ENCODE measurements around the gene SCUBE3. TPM values are rescaled to one million over a fixed set of nuclear protein-coding genes. Genes with fewer than 3 reads are reported as not detected.

Gene SCUBE3
- polyA plus RNA-seq, 1 donor from 2014 or later = 7.3 TPM

DNA sequence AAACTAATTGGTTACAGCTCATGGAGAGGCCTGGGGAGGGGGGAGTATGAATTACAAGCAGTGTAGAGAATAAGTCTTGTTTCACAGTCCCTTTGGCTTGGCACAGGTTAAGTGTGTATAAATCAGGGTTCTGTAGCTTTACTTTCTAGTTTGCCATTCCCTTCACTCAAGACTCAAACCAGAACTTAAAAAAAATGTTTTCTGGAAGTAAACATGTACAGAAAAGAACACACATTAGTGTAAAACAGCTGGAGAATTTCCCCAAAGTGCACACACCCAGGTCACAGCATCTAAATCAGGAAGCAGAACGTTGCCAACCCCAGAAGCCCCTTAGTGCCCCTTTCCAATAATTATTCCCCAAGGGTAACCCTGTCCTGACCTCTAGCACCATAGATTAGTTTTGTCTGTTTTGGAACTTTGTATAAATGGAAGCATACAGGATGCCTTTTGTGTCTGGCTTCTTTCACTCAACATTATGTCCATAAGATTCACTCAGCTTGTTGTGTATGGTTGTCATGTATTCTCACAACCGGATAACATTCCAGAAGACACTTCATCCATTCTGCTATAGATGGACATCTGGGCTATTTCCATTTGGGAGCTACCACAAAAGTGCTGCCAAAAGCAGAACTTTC, 33.7 kb upstream of the SCUBE3 start:
- Histone ChIP-seq H3K36me3 (ENCODE audit: insufficient read depth, low read length) (no peaks in the 10 kb centered on the region), H3F3A (ENCODE audit: insufficient read depth, low read length, poor library complexity, severe bottlenecking) (no peaks in the 10 kb centered on the region), H2AFZ (ENCODE audit: low read depth, low read length) (no peak overlapping the region), H3K27me3 (ENCODE audit: insufficient read depth, low read depth, low read length) (no peaks in the 10 kb centered on the region), H3K9me2 (ENCODE audit: insufficient read depth, low read length) (no peaks in the 10 kb centered on the region), H3K27ac (ENCODE audit: low read length) (no peak overlapping the region), H3K4me2 (ENCODE audit: low read length) (no peak overlapping the region), H3K9ac (ENCODE audit: low read length) (no peak overlapping the region), H3K9me3 (ENCODE audit: low read length) (no peaks in the 10 kb centered on the region), H3K4me3 (ENCODE audit: low read length) (no peak overlapping the region), H4K20me1 (ENCODE audit: insufficient read depth) (no peaks in the 10 kb centered on the region), H3K79me2 (replicated peaks; ENCODE audit: insufficient read depth, low read length) (no peaks in the 10 kb centered on the region)
- TF ChIP-seq, protein P1, sequence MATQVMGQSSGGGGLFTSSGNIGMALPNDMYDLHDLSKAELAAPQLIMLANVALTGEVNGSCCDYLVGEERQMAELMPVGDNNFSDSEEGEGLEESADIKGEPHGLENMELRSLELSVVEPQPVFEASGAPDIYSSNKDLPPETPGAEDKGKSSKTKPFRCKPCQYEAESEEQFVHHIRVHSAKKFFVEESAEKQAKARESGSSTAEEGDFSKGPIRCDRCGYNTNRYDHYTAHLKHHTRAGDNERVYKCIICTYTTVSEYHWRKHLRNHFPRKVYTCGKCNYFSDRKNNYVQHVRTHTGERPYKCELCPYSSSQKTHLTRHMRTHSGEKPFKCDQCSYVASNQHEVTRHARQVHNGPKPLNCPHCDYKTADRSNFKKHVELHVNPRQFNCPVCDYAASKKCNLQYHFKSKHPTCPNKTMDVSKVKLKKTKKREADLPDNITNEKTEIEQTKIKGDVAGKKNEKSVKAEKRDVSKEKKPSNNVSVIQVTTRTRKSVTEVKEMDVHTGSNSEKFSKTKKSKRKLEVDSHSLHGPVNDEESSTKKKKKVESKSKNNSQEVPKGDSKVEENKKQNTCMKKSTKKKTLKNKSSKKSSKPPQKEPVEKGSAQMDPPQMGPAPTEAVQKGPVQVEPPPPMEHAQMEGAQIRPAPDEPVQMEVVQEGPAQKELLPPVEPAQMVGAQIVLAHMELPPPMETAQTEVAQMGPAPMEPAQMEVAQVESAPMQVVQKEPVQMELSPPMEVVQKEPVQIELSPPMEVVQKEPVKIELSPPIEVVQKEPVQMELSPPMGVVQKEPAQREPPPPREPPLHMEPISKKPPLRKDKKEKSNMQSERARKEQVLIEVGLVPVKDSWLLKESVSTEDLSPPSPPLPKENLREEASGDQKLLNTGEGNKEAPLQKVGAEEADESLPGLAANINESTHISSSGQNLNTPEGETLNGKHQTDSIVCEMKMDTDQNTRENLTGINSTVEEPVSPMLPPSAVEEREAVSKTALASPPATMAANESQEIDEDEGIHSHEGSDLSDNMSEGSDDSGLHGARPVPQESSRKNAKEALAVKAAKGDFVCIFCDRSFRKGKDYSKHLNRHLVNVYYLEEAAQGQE (IDR thresholded peaks at IDR 0.05; ENCODE audit: borderline replicate concordance) = no peak
- TF ChIP-seq EP300 (conservative IDR thresholded peaks at IDR 0.05; ENCODE audit: poor library complexity, severe bottlenecking) = no peak
- TF ChIP-seq, protein P2, sequence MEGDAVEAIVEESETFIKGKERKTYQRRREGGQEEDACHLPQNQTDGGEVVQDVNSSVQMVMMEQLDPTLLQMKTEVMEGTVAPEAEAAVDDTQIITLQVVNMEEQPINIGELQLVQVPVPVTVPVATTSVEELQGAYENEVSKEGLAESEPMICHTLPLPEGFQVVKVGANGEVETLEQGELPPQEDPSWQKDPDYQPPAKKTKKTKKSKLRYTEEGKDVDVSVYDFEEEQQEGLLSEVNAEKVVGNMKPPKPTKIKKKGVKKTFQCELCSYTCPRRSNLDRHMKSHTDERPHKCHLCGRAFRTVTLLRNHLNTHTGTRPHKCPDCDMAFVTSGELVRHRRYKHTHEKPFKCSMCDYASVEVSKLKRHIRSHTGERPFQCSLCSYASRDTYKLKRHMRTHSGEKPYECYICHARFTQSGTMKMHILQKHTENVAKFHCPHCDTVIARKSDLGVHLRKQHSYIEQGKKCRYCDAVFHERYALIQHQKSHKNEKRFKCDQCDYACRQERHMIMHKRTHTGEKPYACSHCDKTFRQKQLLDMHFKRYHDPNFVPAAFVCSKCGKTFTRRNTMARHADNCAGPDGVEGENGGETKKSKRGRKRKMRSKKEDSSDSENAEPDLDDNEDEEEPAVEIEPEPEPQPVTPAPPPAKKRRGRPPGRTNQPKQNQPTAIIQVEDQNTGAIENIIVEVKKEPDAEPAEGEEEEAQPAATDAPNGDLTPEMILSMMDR (IDR thresholded peaks at IDR 0.05; ENCODE audit: poor library complexity, severe bottlenecking) = no peak
- no peak for TF ChIP-seq EZH2 (IDR thresholded peaks at IDR 0.05; ENCODE audit: borderline replicate concordance, insufficient read depth, low read length, poor library complexity, severe bottlenecking)
- no peak for TF ChIP-seq SMC3 (conservative IDR thresholded peaks at IDR 0.05; ENCODE audit: poor library complexity)
- no peak for TF ChIP-seq TAF1 (IDR thresholded peaks at IDR 0.05; ENCODE audit: low read depth)
- no peak for TF ChIP-seq POLR2AphosphoS5 (IDR thresholded peaks at IDR 0.05)
- TF ChIP-seq RAD21 (conservative IDR thresholded peaks at IDR 0.05) = no peak
- no peak for TF ChIP-seq MXI1 (conservative IDR thresholded peaks at IDR 0.05; ENCODE audit: poor library complexity, severe bottlenecking)

DNA sequence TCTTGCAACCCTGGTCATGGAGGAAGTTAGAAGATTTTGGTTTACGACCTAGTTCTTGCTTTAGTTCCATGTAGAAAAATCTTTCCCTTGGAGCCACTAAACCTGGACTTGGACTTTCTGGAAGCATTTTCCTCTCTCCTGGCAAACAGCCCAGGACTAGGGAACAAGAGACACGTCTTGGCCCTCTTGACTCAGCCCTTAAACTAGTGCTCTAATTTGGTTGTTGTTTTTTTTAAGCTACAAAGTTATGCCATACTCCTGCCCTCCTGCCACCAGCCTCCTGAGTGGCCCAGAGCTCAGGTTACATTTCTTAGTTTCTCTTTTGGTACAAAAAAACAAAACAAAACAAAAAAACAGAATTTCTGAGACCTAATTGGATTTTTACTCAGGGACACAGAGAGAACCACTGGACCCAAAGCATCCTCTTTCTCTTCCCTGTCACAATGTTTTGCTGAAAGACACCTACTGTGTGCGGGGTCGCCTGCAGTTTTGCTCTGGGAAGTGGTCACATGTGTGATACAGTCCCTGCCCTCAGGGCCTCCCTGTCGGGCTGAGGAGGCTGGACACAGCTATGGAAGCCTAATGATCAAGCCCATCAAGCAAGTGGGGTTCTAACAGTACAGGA, 32.3 kb upstream of the SCUBE3 start:
- no peaks in the 10 kb centered on the region for H3K27me3 ChIP-seq (ENCODE audit: insufficient read depth, low read depth, low read length)
- no peak overlapping the region for H3K9ac ChIP-seq (ENCODE audit: low read length)
- H2AFZ ChIP-seq (ENCODE audit: low read depth, low read length) = no peak overlapping the region

More for the DNA sequence above, 32.3 kb upstream of the SCUBE3 start:
- H3K9me2 ChIP-seq (ENCODE audit: insufficient read depth, low read length) = no peaks in the 10 kb centered on the region
- TF ChIP-seq POLR2AphosphoS5 (IDR thresholded peaks at IDR 0.05) = no peak
- TF ChIP-seq SMC3 (conservative IDR thresholded peaks at IDR 0.05; ENCODE audit: poor library complexity) = no peak
- no peak for TF ChIP-seq TAF1 (IDR thresholded peaks at IDR 0.05; ENCODE audit: low read depth)
- TF ChIP-seq, protein P2 (IDR thresholded peaks at IDR 0.05; ENCODE audit: poor library complexity, severe bottlenecking) = no peak
- no peak for TF ChIP-seq RAD21 (conservative IDR thresholded peaks at IDR 0.05)
- TF ChIP-seq, protein P1 (IDR thresholded peaks at IDR 0.05; ENCODE audit: borderline replicate concordance) = no peak
- no peak for TF ChIP-seq EZH2 (IDR thresholded peaks at IDR 0.05; ENCODE audit: borderline replicate concordance, insufficient read depth, low read length, poor library complexity, severe bottlenecking)
- no peak for TF ChIP-seq MXI1 (conservative IDR thresholded peaks at IDR 0.05; ENCODE audit: poor library complexity, severe bottlenecking)
- TF ChIP-seq EP300 (conservative IDR thresholded peaks at IDR 0.05; ENCODE audit: poor library complexity, severe bottlenecking) = no peak
- no peaks in the 10 kb centered on the region for H4K20me1 ChIP-seq (ENCODE audit: insufficient read depth)
- no peak overlapping the region for H3K4me2 ChIP-seq (ENCODE audit: low read length)
- no peaks in the 10 kb centered on the region for H3F3A ChIP-seq (ENCODE audit: insufficient read depth, low read length, poor library complexity, severe bottlenecking)
- no peaks in the 10 kb centered on the region for H3K79me2 ChIP-seq (replicated peaks; ENCODE audit: insufficient read depth, low read length)
- no peak overlapping the region for H3K4me3 ChIP-seq (ENCODE audit: low read length)
- no peak overlapping the region for H3K27ac ChIP-seq (ENCODE audit: low read length)
- H3K36me3 ChIP-seq (ENCODE audit: insufficient read depth, low read length) = no peaks in the 10 kb centered on the region
- H3K9me3 ChIP-seq (ENCODE audit: low read length) = no peaks in the 10 kb centered on the region
